Measurements from ENCODE around the gene PDK3.

The PDK3 gene

GRCh38 chrX:24464836-24465531 is at the start of gene PDK3:
Gene PDK3, plus strand, starts transcription at chrX:24465286. Its CDS starts 170 bp downstream, at chrX:24465456.
- peak; percentile 51 for DNase-seq

DNA sequence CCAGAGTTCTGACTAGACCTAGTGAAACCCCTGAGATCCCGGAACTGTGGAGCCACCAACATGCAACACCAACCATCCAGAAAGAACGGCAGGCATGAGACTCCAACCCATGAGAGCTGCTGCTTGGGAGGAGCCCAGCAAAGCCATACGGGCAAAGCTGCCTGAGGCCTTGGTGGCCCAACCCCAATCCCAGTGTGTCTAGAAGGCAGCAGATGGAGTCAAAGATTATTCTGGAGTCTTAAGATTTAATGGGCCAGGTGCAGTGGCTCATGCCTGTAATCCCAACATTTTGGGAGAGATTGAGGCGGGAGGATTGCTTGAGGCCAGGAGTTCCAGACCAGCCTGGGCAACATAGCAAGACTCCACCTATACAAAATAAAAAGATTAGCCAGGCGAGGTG is 49.2 kb upstream of the PDK3 start:
- no peak for DNase-seq

- DNase-seq = no peak
Observed at GRCh38 chrX:24423960-24424359, 41.1 kb upstream of the PDK3 start.

DNA sequence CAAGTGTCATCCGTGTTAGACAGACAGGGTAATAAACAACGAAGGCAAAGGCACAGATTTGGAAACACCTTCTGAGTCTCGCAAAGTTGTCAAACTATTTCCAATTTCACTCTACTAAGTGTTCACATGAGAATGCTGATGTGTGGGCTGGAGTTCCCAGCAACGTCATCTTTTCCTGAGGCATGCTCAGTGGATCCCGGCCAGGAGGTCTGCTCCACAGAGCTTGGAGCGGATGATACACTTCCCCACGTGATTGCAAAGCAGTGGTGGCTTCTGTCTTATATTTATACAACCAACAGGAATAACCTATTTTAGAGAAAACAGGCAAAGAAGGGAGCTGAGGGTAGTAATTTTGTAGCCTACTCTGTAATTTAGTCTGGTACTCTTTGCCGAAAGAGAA is 40.1 kb upstream of the PDK3 start:
- DNase-seq = no peak

DNA sequence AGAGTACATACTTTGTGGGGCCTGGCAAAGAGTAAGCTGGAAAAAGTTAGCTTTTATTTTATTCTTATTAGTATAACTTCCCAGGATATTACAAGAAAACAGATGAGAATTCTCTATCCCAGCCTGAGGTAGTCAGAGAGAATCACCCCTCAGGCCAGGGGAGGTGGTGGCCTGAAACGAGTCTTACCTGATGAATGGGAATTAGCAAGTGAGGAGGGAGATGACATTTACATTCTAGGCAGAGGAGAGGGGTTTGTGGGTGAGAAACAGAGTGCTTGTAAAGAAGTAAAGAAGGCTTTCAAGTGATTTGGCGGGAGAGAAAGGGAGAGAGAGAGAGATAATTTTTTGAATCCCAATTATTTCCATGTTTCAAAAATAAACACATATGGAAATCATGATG is 39.3 kb upstream of the PDK3 start:
- no peak for DNase-seq

DNA sequence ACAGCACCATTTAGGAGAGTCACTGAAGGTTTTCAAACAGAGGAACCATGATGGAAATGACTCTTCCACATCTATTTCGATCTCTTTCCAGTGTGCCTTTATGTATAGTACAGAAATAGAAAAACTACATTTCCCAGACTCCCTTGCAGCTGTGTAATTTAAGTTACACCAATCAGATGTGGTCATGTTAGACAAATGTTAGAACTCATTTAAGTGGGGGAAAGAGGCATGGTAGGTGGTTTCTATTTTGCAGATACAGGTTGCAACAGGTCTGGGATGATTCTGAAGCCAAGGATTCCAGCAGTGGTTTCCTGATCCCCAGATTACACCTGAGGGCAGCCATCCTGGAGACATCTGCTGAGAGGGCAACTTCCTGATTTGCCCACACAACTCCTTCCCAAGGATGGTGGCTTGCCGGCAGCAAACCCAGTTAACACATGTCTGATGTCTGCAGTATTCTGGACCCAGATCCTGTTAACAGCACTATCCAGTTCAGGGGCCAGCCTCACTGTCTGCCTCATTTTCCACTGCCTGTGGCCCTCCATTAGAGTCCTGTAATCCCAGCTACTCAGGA is 38.7 kb upstream of the PDK3 start:
- peak; percentile 7 for DNase-seq

GRCh38 chrX:24426921-24427746 is 38.0 kb upstream of the PDK3 start:
- no peak for DNase-seq

DNA sequence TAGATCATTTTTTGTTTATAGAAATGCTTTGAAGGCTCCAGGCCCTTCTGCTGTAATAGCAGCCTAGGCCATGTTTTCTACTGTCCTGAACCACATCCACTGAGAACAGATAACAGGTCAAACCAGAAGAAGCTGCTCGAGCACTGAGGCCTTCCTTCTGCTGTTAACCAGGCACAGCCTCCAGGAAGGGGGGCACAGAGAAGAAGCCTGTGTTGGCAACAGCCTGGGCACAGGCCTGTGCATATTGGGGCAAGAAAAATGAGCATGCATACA is 37.4 kb upstream of the PDK3 start:
- DNase-seq = no peak

GRCh38 chrX:24428516-24428915 is 36.6 kb upstream of the PDK3 start:
- no peak for DNase-seq

- no peak for DNase-seq
Observed at GRCh38 chrX:24435060-24435459, 30.0 kb upstream of the PDK3 start.

GRCh38 chrX:24443918-24444317 is 21.2 kb upstream of the PDK3 start:
- DNase-seq = no peak

- no peak for DNase-seq
Observed at GRCh38 chrX:24444645-24445044, 20.4 kb upstream of the PDK3 start.

DNA sequence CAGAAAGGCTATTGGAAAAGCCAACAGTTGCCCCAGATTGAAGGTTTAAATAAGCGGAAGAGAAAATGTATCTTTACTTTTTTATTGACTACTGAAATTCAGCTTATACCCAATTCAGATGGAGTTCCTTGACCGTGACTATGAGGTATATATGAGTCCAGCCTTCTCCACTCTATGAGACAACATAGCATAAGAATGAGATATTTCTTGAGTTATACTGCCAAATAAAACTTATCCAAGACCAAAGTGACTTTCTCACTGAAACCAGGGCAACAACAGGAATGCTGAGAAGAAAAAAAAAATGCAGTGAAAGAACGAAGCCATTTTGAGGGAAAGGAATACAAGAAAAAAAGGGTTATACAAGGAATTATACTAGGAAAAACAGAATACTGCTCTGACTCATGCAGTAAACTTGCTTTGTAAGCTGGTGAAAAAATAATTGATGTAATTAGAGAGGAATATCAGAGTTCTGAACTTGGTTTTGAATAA is 16.3 kb upstream of the PDK3 start:
- no peak for DNase-seq

GRCh38 chrX:24463077-24463476 is 2.0 kb upstream of the PDK3 start:
- DNase-seq = no peak

DNA sequence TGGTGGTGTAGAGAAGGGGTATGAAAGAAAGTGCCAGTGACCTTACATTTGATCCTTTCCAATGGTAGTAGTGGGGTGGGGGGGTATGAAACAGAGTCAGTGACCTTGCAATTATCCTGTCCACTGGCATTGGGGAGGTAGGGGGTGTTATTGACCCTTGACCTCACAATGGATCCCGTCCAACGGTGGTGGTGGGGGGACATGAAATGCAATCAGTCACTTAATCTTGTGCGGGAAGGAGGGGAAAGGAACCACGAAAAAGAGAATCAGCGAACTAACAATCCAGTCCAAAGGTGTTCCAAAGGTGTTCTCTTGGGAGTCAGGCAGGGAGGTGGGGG is 619 bp upstream of the PDK3 start:
- no peak for DNase-seq

- DNase-seq = no peak
Observed at GRCh38 chrX:24465532-24465865, 413 bp downstream of the PDK3 start.

DNA sequence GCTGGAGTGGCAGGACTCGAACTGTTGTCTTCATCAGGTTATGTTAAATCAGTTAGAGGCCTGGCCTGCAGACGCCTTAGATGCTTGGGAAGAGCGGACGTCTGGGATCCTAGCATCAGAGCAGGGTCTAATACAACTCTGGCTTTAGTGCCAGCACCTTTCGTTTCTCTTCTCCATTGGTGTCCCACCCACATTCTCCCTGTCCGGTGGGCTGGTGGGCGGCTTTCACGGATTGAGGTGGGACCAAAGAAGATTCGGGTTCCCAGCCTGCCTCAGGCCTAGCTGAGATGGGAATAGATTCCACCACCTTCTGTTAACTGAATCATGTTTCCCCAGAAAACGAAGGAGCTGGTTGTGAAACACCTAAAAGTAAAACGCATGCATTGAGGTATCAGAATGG is 939 bp downstream of the PDK3 start:
- no peak for DNase-seq

DNA sequence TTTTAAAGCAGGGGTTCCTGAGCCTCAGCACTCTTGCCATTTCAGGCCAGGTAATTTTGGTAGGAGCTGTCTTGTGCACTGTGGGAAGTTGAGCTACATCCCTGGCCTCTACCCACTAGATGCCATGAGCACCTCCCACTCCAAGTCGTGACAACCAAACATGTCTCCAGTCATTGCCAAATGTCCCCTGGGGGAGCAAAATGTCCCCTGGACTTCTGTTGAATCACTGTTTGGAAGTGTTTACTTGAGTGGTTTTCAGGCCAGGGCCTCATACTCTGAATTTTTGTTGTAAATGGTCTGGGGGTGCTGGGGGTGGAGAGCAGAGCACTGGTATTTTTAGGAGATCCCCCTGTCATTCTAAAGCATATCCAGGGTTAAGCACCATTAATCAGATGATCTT is 3.2 kb downstream of the PDK3 start:
- no peak for DNase-seq

DNA sequence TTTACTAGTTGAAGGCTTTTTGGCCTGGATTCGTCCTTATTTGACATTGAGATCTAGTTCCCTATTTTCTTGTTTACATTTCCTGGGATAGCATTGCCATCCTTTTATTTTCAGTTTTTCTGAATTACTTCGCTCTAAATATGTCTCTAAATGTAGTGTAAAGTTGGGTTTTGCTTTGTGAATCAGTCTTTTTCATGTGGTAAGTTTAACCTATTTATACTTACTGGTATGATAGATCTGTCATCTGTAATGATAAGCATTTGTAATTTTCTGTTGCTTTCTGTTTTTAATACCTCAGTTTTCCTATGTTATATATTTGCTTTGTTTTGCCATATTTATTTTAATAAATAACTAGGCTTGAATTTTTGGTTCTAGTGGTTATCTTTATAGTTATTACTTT is 6.7 kb downstream of the PDK3 start:
- no peak for DNase-seq

GRCh38 chrX:24475480-24475879 is 10.4 kb downstream of the PDK3 start:
- DNase-seq = no peak

DNA sequence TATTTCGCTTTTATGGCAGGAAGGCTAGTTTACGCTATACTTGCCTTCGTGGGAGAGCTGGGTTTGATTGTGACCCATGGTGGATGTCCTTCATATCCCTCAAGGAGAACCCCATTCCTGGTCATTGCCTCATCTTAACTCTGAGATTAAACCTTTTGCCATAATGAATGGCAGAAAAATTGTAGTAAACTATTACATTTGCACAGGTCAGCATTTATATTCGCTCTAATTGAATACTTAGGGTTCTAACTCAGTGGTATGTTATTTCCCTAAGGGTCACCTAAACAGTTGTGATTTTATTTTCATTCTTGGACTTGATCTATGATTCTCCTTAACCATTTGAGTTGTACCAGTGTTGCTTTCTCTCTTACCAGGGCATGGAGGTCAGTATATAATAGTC is 13.4 kb downstream of the PDK3 start:
- DNase-seq = no peak

- DNase-seq = no peak
Observed at GRCh38 chrX:24479924-24480323, 14.8 kb downstream of the PDK3 start.

DNA sequence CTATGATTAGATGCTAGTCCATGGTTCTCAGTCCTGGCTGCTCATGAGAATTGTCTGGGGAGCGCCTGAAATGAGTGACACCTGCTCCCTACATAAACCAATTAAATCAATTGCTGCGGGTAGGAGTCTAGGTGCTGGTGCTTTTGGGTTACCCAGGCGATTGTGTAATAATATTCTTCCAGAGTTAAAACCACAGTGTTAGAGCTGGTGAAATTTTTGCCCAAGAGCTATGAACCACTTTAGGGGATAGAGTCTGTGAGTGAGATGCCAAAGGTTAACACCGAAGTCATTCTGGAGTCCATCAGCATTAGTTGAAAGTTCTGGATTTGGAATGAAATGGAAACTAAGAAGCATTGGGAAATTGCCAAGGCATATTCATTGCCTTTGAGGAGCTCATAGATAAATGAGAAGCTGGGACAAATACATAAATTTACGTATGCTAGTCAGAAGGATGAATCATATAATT is 15.3 kb downstream of the PDK3 start:
- DNase-seq = no peak

DNA sequence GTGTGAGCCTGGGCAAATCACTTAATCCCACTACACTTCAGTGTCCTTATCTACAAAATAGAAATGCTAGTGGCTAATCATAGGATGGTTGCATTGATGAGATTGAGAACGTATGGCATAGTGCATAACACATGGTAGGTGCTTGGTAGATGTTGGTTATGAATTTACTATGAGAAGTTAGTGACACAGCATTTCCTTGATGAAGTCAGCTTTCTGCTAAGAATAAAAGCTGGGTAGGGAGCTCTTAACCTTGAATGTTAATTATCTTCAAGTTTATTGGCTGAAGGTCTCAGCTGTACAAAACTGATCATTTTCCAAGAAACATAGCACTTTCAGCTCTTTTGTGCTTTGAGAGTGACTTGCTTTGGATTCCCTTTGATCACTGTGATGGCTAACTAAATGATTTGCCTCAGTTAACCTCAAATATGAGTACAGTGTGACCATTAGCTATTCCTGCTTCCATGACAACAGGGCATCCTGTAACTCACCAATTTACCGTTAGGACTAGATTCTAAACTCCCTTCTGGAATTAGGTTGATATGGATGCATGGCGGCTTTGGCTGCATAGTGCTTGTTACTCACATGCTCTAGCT is 17.8 kb downstream of the PDK3 start:
- DNase-seq = no peak

Measured in SHP77 treated with DMSO at 0.1 percent for 48 hours (cell line).